22Rv1 (cell line): ENCODE results near the gene GAS7.

Experiments used
- ZFX ChIP-seq: fragments of 450-650 bp; IDR thresholded peaks from 2 replicates; pipeline ENCODE4 v1.6.1; 2017; ENCODE audit warnings: antibody characterized with exemption, borderline replicate concordance
- TF ChIP-seq, protein P1 (sequence below): fragments of 450-650 bp; IDR thresholded peaks from 2 replicates; pipeline ENCODE4 v1.5.1; 2017; ENCODE audit warnings: mild to moderate bottlenecking

DNA sequence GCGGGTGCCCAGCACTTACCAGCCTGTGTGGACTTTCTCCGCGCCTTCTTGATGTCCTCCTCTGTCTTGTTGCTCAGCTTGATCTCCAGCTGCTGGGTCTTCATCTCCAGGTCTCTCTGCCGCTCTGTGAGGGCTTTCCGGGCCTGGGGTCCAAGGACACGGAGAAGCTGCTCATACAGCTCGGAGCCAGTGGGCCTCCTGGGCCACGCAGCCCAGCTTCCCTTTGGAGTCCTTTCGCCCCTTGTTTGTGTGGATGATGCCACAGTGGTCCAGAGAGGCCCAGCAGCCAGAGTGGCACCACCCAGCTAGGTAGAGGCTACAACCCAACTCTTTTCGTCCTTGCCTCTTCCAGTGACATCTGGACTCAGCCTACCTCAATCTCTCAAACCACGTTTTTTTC is 272.9 kb downstream of the GAS7 start:
- TF ChIP-seq, protein P1, sequence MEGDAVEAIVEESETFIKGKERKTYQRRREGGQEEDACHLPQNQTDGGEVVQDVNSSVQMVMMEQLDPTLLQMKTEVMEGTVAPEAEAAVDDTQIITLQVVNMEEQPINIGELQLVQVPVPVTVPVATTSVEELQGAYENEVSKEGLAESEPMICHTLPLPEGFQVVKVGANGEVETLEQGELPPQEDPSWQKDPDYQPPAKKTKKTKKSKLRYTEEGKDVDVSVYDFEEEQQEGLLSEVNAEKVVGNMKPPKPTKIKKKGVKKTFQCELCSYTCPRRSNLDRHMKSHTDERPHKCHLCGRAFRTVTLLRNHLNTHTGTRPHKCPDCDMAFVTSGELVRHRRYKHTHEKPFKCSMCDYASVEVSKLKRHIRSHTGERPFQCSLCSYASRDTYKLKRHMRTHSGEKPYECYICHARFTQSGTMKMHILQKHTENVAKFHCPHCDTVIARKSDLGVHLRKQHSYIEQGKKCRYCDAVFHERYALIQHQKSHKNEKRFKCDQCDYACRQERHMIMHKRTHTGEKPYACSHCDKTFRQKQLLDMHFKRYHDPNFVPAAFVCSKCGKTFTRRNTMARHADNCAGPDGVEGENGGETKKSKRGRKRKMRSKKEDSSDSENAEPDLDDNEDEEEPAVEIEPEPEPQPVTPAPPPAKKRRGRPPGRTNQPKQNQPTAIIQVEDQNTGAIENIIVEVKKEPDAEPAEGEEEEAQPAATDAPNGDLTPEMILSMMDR: no peak
- TF ChIP-seq ZFX: no peak
